Transverse colon (tissue), 3 donors: ENCODE measurements around the gene ZWILCH.

Experiments
- CTCF ChIP-seq, 5 experiments: fragments of 200-600 bp in 3 of 5; fragments of 450-650 bp in 2 of 5; sonication (generic) in 3 of 5; IDR thresholded peaks; 1 replicate in 2 of 5; 2 replicates in 3 of 5; pipeline ENCODE4 v1.5.1; 2016 to 2017; ENCODE audit warnings: antibody characterized with exemption in 5 of 5, inconsistent platforms in 3 of 5, mild to moderate bottlenecking in 2 of 5, moderate library complexity in 1 of 5
- EP300 ChIP-seq: sonication (generic); formaldehyde crosslinking; IDR thresholded peaks from one replicate; pipeline ENCODE4 v1.6.1; 2017; ENCODE audit warnings: antibody characterized with exemption, low read depth
- POLR2A ChIP-seq: fragments of 450-650 bp; IDR thresholded peaks from one replicate; pipeline ENCODE4 v1.6.1; 2016; ENCODE audit warnings: antibody characterized with exemption, mild to moderate bottlenecking, moderate library complexity

- TF ChIP-seq POLR2A = no peak
- TF ChIP-seq CTCF (IDR thresholded peaks at IDR 0.05) = no peak
- no peak for TF ChIP-seq EP300
Measured at GRCh38 chr15:66574596-66574950, 69.4 kb downstream of the ZWILCH start.
